GM21390 (cell line): ENCODE measurements around the gene PLAAT5.
"Not testable (repeated sequence)": the region's sequence is repeated elsewhere in the genome, so short reads cannot be mapped to it uniquely, and the experiment has no call there.

Experiments used
- ATAC-seq: cut with Tn5 transposase; IDR thresholded peaks from one replicate; pipeline ENCODE4 v1.9.1; 2021; ENCODE audit not compliant: unreplicated experiment

The PLAAT5 gene

DNA sequence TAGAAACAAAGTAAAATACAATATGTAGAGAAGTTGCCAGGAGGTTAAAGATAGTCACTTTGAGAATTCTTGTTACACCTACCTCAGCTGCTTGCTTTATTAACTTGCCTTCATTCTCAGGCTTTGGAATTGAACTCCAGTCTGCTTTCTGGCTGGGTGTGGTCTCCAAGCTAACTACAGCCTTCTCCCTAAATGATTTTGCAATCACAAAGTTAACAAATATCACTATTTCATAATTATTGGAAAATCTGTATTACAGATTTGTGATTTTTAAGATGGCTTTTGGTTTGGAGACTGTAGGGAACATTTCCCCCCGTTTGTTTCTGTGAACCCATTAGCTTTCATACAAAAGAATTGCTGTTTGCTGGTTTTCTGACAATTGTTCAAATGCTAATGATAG, 2.2 kb downstream of the PLAAT5 start:
- no peak for ATAC-seq

DNA sequence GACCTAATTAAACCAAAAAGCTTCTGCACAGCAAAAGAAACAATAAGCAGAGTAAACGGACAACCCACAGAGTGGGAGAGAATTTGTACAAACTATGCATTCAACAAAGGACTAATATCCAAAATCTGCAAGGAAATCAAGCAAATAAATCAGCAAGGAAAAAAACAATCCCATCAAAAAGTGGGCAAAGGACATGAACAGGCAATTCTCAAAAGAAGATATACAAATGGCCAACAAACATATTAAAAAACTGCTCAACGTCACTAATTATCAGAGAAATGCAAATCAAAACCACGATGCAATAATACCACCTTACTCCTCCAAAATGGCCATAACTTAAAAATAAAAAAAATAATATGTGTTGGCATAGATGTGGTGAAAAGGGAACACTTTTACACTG, 5.2 kb downstream of the PLAAT5 start:
- no peak for ATAC-seq

DNA sequence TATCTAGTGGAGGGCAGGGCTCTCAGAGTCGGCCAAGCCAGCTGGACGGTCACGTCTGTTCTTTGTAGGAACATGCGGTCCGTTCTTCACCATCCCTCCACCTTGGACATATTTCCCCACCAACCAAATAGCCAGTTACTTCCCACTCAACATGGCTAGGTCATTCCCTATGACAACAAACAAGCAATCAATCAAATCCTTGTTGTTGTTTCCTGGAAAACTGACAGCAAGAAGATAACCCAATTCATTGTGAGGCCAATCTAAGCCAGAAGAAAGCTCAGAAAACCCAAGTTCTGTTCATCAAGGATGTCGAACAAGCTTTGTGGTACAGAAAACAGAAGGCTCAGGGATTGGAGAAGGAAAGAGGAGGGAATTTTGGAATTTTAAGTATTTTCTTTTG, 10.9 kb downstream of the PLAAT5 start:
- no peak for ATAC-seq

DNA sequence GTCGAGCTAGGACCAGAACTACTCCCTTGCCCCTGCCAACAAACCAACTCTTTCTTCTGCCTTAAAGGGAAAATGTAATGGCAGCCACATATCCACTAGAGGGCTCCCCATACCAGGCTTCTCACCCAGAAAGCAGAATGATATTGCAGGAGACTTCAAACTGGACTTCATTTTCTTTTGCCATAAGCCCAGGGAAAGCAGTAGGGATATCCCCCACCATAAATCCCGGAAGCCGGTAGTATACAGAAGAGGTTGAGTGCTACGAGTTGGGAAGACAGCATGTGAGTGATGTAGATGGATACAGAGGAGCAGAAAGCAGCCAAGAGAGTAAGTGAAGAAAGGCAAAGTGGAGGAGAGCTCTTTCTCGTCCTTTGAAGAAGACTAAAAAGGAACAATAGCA, 12.1 kb downstream of the PLAAT5 start:
- ATAC-seq, result no peak

DNA sequence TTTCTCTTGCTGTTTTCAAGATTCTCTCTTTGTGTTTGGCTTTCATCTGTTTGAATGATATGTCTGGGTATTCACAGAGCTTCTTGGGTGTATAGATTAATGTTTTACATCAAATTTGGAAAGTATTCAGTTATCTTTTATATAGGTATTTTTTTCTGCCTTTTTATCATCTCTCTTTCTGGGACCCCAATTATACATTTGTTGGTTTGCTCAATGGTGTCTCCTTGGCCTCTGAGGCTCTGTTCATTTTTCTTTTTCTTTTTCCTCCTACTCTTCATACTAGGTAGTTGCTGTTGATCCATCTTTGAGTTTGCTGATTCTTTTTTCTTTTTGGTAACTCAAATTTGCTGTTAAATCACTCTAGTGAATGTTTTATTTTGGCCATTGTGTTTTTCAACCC, 14.3 kb downstream of the PLAAT5 start:
- ATAC-seq, result no peak

DNA sequence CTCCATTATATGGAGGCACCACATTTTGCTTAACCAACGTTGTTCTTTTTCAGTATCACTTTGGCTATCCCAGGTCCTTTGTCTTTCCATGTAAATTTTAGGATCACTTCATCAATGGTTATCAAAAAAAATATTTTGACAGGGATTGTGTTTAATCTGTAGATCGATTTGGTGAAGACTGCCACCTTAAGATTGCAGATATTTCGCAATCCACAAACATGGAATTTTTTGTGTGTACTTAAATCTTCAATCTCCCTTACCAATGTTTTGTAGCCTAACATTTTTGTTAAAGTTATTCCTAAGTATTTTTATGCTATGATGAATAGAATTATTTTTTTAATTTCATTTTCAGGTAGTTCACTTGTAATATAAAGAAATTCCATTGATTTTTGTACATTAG, 18.6 kb downstream of the PLAAT5 start:
- no peak for ATAC-seq

DNA sequence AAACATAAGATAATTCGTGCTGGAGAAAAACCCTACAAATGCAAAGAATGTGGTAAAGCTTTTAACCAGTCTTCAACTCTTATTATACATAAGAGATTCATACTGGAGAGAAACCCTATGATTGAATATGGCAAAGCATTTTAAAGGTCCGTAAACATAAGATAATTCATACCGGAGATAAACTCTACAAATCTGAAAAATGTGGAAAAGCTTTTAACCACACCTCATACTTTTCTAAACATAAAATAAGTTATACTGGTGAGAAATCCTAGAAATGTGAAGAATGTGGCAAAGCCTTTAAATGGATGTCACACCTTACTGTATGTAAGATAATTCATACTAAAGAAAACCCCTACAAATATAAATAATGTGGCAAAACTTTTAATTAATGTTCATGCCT, 20.7 kb downstream of the PLAAT5 start:
- no peak for ATAC-seq

DNA sequence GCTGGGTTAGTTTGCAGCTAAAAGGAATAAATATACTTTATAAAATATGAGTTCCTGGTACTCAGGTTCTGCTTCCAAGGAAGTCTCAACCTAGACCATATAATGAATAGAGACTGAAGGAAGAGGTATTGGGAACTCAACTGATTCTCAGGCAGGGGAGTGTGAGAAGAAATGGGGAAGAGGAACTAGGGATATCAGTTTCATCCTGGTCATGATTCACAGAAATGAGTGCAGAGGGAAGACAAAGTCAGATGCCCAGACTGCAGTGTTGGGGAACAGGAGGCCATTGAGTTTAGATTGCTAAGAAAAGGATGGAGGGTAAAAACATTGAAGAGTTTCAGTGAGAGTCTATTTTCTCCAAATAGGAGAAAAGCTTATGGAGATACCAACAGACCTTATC, 28.8 kb downstream of the PLAAT5 start:
- ATAC-seq, result no peak

DNA sequence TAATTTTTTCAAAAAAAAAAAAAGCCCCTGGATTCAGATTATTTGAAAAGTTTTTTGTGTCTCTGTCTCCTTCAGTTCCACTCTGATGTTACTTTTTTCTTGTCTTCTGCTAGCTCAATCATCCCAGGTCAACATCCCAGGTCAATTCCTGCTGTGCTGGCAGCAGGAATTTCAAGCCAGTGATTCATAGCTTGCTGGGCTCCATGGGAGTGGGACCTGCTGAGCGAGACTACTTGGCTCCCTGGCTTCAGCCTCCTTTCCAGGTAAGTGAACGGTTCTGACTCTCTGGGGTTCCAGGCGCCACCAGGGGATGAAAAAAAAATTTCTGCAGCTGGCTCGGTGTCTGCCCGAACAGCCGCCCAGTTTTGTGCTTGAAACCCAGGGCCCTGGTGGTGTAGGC, 31.4 kb downstream of the PLAAT5 start:
- ATAC-seq, result no peak

DNA sequence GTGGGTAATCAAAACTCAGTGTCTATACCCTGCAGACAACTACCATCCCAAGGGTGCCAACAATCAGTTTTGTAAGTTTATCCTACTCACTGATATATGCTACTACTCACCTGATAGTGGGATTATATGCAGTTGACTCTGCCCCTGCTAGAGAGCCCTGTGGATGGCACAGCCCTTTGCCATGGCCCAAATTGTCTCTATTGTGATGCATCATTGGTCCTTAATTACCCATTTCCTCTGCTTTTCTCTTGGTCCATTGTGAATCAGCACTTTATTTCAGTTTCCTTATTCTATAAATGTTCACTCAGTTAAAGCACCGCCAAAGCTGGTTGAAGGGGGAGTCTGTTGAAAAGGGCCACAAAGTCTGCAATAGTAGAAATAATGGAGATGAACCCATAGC, 42.3 kb downstream of the PLAAT5 start:
- no peak for ATAC-seq

DNA sequence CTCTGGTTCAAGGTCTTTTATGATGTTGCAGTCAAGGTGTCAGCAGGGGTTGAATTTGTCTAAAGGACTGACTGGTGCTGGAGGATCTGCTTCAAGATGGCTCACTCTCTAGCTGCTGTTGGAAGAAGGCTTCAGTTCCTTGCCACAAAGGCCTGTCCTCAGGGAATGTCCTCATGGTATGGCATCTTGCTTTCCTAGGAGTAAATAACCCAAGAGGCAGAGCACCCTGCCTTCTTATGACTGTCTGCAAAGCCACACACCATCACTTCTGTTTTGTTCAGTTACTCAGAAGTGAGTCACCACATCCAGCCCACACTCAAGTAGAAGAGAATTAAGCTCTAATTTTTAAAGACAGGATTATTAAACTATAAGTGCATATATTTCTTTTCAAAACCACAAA, 45.2 kb downstream of the PLAAT5 start:
- ATAC-seq, result no peak

DNA sequence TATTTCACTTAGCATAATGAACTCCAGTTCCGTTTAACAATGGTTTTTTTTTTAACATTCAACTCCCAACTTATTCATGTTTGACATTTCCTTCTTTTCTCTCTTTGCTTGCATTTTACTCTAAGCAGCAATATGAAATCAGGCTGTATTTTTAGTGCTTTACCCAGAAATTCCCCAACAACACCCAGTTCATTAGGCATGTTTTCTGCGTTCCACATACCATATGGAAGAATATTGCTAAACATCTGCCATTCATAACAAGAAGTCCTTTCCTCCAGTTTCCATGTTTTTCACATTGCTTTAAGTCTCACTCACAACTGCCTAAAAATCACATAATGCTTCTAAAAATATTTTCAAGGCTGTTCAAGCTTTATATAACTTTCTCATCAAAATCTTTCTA, 45.8 kb downstream of the PLAAT5 start:
- no peak for ATAC-seq

DNA sequence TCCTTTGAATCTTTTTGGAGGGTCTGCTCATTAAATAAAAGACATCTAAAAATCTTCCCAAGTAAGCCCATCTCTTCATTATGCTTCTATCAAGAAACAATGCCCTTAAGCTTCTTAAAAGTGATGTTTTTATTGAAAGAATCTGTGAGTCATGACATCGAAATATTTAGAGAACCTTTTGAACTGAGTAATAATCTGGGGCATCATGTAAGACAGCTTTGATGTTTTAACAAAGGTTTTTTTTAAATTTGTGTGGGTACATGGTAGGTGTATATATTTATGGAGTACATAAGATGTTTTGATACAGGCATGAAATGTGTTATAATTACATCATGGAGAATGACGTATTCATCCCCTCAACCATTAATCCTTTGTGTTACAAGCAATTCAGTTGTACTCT, 46.8 kb downstream of the PLAAT5 start:
- ATAC-seq, result no peak

DNA sequence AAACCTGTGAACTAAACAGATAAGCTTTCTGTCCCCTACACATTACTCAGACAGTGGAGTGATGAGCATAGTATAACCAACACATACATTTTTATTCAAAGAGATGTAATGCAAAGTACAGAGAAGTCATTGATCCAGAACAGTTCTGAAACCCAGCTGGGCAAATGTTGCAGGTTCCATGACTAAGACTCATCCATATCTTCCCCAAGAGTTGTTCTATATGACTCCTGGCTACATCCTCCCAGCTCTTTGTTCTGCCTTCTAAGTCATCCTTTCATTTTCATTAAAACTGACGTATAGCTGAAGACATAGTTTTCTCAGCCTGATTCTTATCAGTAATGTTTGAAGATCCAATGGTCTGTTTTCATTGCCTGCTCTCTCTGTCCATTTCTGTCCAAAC, 47.3 kb downstream of the PLAAT5 start:
- ATAC-seq, result no peak

DNA sequence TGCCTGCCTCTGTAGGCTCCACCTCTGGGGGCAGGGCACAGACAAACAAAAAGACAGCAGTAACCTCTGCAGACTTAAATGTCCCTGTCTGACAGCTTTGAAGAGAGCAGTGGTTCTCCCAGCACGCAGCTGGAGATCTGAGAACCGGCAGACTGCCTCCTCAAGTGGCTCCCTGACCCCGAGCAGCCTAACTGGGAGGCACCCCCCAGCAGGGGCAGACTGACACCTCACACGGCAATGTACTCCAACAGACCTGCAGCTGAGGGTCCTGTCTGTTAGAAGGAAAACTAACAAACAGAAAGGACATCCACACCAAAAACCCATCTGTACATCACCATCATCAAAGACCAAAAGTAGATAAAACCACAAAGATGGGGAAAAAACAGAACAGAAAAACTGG, 55.1 kb downstream of the PLAAT5 start:
- not testable (repeated sequence) for ATAC-seq

DNA sequence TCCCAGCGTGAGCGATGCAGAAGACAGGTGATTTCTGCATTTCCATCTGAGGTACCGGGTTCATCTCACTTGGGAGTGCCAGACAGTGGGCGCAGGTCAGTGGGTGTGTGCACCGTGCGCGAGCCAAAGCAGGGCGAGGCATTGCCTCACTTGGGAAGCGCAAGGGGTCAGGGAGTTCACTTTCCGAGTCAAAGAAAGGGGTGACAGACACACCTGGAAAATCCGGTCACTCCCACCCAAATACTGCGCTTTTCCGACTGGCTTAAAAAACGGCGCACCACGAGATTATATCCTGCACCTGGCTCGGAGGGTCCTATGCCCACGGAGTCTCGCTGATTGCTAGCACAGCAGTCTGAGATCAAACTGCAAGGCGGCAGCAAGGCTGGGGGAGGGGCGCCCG, 55.6 kb downstream of the PLAAT5 start:
- not testable (repeated sequence) for ATAC-seq

DNA sequence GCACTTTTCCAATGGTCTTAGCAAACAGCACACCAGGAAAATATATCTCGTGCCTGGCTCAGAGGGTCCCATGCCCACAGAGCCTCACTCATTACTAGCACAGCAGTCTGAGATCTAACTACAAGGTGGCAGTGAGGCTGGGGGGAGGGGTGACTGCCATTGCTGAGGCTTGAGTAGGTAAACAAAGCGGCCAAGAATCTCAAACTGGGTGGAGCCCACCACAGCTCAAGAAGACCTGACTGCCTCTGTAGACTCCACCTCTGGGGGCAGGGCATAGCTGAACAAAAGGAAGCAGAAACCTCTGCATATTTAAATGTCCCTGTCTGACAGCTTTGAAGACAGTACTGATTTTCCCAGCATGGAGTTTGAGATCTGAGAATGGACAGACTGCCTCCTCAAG, 60.2 kb downstream of the PLAAT5 start:
- not testable (repeated sequence) for ATAC-seq

DNA sequence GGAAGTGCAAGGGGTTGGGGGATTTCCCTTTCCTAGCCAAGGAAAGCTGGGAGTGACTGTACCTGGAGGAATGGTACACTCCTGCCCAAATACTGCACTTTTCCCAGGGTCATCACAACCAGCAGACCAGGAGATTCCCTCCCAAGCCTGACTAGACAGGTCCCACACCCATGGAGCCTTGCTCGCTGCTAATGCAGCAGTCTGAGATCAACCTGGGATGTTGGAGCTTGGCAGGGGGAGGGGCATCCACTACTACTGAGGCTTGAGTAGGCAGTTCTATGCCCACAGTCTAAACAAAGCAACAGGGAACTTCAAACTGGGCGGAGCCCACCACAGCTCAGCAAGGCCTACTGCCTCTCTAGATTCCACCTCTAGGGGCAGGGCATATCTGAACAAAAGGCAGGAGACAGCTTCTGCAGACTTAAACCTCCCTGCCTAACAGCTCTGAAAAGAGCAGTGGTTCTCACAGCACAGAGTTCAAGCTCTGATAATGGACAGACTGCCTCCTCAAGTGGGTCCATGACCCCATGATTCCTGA, 62.9 kb downstream of the PLAAT5 start:
- ATAC-seq, result no peak

DNA sequence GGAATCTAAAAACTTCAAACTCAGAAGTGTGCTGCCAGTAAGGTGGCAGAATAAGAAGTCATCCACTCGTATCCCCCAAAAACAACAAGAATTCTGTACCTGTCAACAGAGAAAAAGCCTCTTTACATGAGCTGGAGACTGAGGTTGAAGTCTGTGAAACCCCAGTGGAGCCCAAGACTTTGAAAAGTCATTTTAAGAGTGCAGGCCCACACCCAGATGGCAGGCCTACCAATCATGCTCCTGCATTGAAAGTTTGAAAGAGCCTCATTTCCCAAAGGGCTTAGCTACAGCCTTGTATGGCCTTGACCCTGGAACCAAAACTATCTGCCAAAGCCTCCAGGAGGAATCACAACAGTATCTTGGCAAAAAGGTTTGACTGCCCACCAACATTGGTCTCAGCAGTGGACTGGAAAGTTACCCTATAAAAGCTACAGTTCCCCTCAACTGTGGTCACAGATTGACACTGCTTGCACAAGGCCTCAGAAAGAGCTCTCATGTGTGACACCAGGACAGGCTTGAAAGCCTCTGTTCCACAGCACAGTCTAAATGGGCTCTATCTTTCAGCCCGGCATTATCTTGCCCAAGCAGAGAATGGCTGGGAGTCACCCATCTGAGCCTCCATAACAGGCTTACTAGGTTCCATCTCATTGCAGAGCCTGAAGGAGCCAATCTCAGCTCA, 73.7 kb downstream of the PLAAT5 start:
- no peak for ATAC-seq
